IMR-90 (cell line): ENCODE data around the gene DNTT.

Experiments used
- BHLHE40 ChIP-seq: fragments of 150-350 bp; IDR thresholded peaks from 2 replicates; pipeline ENCODE4 v1.6.1; 2016; ENCODE audit warnings: mild to moderate bottlenecking, low read depth, low read length
- CEBPB ChIP-seq: IDR thresholded peaks from 2 replicates; pipeline ENCODE4 v1.6.1; 2012; ENCODE audit warnings: low read depth, low read length, improper control_type of control experiment
- CHD1 ChIP-seq: IDR thresholded peaks from 2 replicates; pipeline ENCODE4 v1.6.1; 2012; ENCODE audit warnings: low read depth, low read length, improper control_type of control experiment
- CTCF ChIP-seq: conservative IDR thresholded peaks from 2 replicates; pipeline ENCODE4 v1.5.1; 2012; ENCODE audit warnings: mild to moderate bottlenecking, low read depth, low read length, improper control_type of control experiment
- NFE2L2 ChIP-seq: fragments of 150-350 bp; IDR thresholded peaks from 2 replicates; pipeline ENCODE4 v1.6.1; 2016; ENCODE audit warnings: low read depth, mild to moderate bottlenecking, low read length
- POLR2A ChIP-seq: IDR thresholded peaks from 2 replicates; pipeline ENCODE4 v1.6.1; 2012; ENCODE audit warnings: mild to moderate bottlenecking, low read depth, low read length
- RAD21 ChIP-seq: IDR thresholded peaks from 2 replicates; pipeline ENCODE4 v1.6.1; 2012; ENCODE audit warnings: low read length, improper control_type of control experiment
- RFX5 ChIP-seq: IDR thresholded peaks from 2 replicates; pipeline ENCODE4 v1.8.0; 2012; ENCODE audit warnings: low read depth, mild to moderate bottlenecking, low read length, moderate library complexity
- SMC3 ChIP-seq: fragments of 150-350 bp; IDR thresholded peaks from 2 replicates; pipeline ENCODE4 v1.6.1; 2016; ENCODE audit warnings: low read depth, mild to moderate bottlenecking, antibody characterized with exemption, low read length, moderate library complexity
- USF2 ChIP-seq: fragments of 150-350 bp; IDR thresholded peaks from 2 replicates; pipeline ENCODE4 v1.6.1; 2017; ENCODE audit warnings: mild to moderate bottlenecking, antibody characterized with exemption, low read length, low read depth

- TF ChIP-seq CTCF, result no peak
- no peak for TF ChIP-seq POLR2A
- TF ChIP-seq NFE2L2, result no peak
- TF ChIP-seq CHD1, result no peak
- TF ChIP-seq RAD21, result no peak
- no peak for TF ChIP-seq SMC3
- TF ChIP-seq BHLHE40, result no peak
- no peak for TF ChIP-seq USF2
- no peak for TF ChIP-seq CEBPB
- TF ChIP-seq RFX5, result no peak
Measured at GRCh38 chr10:96257944-96258343, 46.3 kb upstream of the DNTT start.
